ENCODE results near the gene SUPT5H. TPM values are rescaled to one million over a fixed set of nuclear protein-coding genes. Genes with fewer than 3 reads are reported as not detected.
"Not testable (repeated sequence)": the region's sequence is repeated elsewhere in the genome, so short reads cannot be mapped to it uniquely, and the experiment has no call there.

Gene SUPT5H
- total RNA-seq, 1 donor from 2014 or later, result 140 TPM

DNA sequence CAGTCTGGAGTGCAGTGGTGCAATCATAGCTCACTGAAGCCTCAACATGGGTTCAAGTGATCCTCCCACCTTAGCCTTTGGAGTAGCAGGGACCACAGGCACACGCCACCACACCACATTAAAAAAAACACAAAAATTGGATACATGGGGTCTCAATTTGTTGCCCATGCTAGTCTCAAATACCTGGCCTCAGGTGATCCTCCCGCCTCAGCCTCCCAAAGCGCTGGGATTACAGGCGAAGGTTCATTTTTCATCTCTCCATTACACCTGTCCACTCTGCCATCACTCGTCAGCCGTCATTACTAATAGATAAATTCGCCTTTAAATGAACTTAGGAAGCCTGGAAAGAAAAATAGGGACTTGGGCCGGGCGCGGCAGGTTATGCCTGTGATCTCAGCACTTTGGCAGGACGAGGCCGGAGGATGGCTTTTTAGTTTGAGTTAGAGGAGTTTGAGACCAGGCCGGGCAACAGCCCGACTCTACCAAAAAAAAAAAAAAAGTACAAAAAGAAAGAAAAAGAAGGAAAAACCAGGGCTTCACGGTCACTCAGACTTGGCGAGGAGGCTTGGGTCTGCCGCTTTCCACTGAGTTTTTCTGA, 685 bp upstream of the SUPT5H start:
- Mint-ChIP-seq H3K27me3 (ENCODE audit: low read depth) (no peaks in the 10 kb centered on the region), H3K27ac (ENCODE audit: unreplicated experiment) (peak overlapping the region; percentile 94), H3K4me3 (peak overlapping the region; percentile 95), H3K36me3 (ENCODE audit: low read depth) (peaks cover 5% of the 10 kb centered on the region), H3K9me3 (no peaks in the 10 kb centered on the region), H3K4me1 (peaks cover 39% of the 10 kb centered on the region)
- no peak for DNase-seq (ENCODE audit: low read depth, low spot score)
- TF ChIP-seq, protein P1, sequence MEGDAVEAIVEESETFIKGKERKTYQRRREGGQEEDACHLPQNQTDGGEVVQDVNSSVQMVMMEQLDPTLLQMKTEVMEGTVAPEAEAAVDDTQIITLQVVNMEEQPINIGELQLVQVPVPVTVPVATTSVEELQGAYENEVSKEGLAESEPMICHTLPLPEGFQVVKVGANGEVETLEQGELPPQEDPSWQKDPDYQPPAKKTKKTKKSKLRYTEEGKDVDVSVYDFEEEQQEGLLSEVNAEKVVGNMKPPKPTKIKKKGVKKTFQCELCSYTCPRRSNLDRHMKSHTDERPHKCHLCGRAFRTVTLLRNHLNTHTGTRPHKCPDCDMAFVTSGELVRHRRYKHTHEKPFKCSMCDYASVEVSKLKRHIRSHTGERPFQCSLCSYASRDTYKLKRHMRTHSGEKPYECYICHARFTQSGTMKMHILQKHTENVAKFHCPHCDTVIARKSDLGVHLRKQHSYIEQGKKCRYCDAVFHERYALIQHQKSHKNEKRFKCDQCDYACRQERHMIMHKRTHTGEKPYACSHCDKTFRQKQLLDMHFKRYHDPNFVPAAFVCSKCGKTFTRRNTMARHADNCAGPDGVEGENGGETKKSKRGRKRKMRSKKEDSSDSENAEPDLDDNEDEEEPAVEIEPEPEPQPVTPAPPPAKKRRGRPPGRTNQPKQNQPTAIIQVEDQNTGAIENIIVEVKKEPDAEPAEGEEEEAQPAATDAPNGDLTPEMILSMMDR (conservative IDR thresholded peaks at IDR 0.05), result no peak

DNA sequence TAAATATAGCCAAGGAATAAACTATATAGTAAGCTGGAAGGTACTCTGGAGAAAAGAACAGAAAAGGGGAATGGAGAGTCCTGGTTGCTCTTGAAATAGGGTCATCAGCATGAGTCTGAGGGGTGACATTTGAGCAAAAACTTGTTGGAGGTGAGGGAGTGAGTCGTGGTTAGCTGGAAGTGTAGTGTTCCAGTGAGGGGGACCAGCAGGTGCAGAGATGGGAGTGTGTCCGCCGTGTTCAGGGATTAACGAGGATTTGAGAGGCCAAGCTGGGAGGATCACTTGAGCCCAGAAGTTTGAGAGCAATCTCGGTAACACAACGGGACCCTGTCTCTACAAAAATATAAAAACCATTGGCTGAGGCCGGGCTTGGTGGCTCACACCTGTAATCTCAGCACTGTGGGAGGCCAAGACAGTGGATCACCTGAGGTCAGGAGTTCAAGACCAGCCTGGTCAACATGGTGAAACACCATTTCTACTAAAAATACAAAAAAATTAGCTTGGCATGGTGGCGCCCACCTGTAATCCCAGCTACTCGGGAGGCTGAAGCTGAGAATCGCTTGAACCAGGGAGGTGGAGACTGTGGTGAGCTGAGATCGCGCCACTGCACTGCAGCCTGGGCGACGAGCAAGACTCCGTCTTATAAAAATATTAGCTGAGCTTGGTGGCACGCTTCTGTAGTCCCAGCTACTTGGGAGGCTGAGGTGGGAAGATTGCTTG, 1.1 kb downstream of the SUPT5H start:
- TF ChIP-seq, protein P1 (conservative IDR thresholded peaks at IDR 0.05), result no peak
- Mint-ChIP-seq H3K27me3 (ENCODE audit: low read depth) (no peaks in the 10 kb centered on the region), H3K4me1 (peaks cover 31% of the 10 kb centered on the region), H3K27ac (ENCODE audit: unreplicated experiment) (peak overlapping the region; percentile 94), H3K4me3 (peak overlapping the region; percentile 95), H3K36me3 (ENCODE audit: low read depth) (peaks cover 5% of the 10 kb centered on the region), H3K9me3 (no peaks in the 10 kb centered on the region)
- DNase-seq (ENCODE audit: low read depth, low spot score), result no peak

DNA sequence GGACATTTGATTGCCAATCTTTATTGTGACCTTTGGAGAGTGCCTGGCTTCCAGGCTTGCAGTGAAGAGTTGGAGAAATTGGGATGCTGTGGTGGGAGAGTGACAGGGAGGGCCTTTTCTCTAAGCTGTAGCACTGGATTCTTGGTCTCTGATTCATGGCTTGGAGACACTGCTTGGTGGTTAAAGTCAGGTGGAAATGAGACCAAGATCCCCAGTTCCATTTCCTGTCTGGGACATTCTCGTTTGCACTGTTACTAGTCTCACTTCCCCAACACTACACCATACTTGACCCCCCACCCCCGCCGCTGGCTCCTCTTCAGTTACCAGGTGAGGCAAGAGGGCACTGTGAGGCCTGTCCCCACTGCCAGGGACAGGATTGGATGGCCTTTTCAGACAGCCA, 2.9 kb downstream of the SUPT5H start:
- H3K9me3 Mint-ChIP-seq, result no peaks in the 10 kb centered on the region
- H3K27ac Mint-ChIP-seq (ENCODE audit: unreplicated experiment), result no peak overlapping the region
- H3K27me3 Mint-ChIP-seq (ENCODE audit: low read depth), result no peaks in the 10 kb centered on the region
- H3K4me1 Mint-ChIP-seq, result peaks cover 31% of the 10 kb centered on the region
- no peak for DNase-seq (ENCODE audit: low read depth, low spot score)
- peaks cover 15% of the 10 kb centered on the region for H3K36me3 Mint-ChIP-seq (ENCODE audit: low read depth)
- H3K4me3 Mint-ChIP-seq, result peak overlapping the region; percentile 80
- TF ChIP-seq, protein P1 (conservative IDR thresholded peaks at IDR 0.05), result no peak

DNA sequence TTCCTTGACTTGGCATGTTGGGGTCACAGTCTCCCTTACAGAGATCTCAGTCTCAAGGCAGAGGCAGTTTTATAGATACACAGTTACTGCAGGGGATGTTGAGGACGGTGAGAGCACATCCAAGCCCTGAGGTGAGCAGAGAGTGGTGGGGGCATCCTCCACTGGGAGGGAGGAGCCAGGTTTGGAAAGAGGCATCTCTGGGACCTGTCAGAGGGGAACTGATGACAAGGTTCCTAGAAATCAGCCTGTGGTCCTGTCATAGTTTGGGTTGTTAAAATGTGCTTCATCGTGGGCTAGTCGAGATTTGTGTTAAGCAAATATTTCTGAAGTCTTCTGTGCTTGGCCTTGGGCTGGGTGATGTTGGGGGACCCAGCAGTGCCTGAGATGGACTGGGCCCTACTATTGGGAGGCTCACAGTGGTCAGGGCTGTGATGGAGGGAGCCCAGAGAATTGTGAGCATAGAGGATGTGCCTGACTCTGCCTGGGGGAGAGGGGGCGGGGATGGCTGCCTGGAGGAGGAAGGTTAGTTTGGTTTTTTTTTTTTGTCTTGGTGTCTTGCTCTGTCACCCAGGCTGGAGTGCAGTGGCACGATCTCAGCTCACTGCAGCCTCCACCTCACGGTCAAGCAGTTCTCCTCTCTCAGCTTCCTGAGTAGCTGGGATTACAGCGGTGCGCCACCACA, 3.9 kb downstream of the SUPT5H start:
- peaks cover 15% of the 10 kb centered on the region for H3K36me3 Mint-ChIP-seq (ENCODE audit: low read depth)
- TF ChIP-seq, protein P1 (conservative IDR thresholded peaks at IDR 0.05), result no peak
- peak overlapping the region; percentile 27 for H3K27ac Mint-ChIP-seq (ENCODE audit: unreplicated experiment)

DNA sequence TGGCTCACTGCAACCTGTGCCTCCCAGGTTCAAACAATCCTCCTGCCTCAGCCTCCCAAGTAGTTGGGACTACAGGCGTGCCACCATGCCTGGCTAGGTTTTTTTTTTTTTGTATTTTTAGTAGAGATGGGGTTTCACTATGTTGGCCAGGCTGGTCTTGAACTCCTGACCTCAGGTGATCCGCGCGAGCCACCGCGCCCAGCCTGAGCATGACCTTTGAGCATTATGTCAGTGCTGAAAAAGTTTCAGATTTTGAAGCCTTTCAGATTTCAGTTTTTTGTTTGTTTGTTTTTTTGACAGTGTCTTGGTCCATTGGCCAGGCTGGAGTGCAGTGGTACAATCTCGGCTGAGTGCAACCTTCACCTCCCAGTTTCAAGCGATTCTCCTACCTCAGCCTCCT, 5.9 kb downstream of the SUPT5H start:
- H3K4me1 Mint-ChIP-seq, result peaks cover 15% of the 10 kb centered on the region
- H3K27ac Mint-ChIP-seq (ENCODE audit: unreplicated experiment), result not testable (repeated sequence)

More for the DNA sequence above, 3.9 kb downstream of the SUPT5H start:
- Mint-ChIP-seq H3K9me3 (no peaks in the 10 kb centered on the region), H3K4me1 (peaks cover 31% of the 10 kb centered on the region), H3K4me3 (peak overlapping the region; percentile 65), H3K27me3 (ENCODE audit: low read depth) (no peaks in the 10 kb centered on the region)
- DNase-seq (ENCODE audit: low read depth, low spot score), result no peak

DNA sequence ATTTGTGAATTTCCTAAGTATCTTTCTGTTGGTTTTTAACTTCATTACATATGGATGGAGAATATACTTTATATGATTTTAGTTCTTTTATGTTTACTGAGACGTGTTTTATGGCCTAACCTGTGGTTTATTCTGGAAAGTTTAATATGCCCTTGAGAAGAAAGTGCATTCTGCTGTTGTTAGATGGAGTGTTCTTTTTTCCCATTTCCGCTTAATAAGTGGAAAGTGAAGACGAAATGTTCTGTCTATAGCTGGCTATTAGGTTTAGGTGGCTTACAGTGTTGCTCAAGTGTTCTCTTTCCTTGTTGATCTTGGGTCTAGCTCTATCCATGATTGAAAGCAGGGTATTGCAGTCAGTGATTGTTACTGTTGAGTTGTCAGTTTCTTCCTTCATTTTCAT, 18.0 kb downstream of the SUPT5H start:
- H3K4me1 Mint-ChIP-seq, result no peaks in the 10 kb centered on the region
- no peaks in the 10 kb centered on the region for H3K27me3 Mint-ChIP-seq (ENCODE audit: low read depth)
- peaks cover 8% of the 10 kb centered on the region for H3K36me3 Mint-ChIP-seq (ENCODE audit: low read depth)
- H3K4me3 Mint-ChIP-seq, result no peak overlapping the region
- no peak for DNase-seq (ENCODE audit: low read depth, low spot score)
- TF ChIP-seq, protein P1 (conservative IDR thresholded peaks at IDR 0.05), result no peak
- H3K9me3 Mint-ChIP-seq, result no peaks in the 10 kb centered on the region
- H3K27ac Mint-ChIP-seq (ENCODE audit: unreplicated experiment), result no peak overlapping the region

More for the DNA sequence above, 5.9 kb downstream of the SUPT5H start:
- not testable (repeated sequence) for DNase-seq (ENCODE audit: low read depth, low spot score); H3K4me3 Mint-ChIP-seq; H3K9me3 Mint-ChIP-seq; H3K27me3 Mint-ChIP-seq (ENCODE audit: low read depth)
- peaks cover 15% of the 10 kb centered on the region for H3K36me3 Mint-ChIP-seq (ENCODE audit: low read depth)
